ENCODE results near the gene TRMT2B.

DNA sequence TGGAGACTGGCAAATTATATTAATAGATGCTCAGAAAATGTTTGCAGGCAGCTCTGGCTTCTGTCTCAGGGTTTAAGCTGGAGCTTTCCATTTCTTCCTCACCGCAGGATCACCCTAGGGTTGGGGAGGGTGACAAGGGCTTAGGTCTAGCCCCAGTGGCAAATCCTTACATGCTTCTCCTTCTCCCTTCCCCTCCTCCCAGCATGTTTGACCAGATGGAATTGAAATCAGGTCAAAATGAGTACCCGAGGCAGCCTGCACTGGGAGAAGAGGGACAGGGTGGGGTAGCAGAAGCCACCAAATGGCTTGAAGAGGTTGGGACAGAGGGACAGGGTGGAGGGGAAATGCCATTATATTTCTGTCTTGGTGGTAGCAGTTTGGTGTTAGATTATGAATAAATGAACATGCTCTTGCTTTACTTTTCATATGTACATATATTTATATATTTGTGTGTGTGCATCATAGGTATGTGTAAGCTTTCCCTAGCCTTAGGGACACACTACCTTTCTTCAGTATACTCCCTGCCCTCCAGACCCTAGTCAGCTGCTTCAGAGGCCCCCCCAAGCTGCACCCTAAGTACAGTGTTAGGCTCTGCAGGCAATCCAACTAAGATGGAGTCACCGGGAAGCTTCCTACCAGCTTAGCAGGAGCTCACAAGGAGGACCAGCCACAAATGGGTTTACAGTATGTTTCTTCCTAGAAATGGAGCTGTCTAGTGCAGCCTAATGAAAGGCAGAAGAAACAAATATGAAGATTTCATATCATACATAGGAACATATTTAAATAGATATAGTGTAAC is 28.6 kb upstream of the TRMT2B start:
- TF ChIP-seq, protein P1, sequence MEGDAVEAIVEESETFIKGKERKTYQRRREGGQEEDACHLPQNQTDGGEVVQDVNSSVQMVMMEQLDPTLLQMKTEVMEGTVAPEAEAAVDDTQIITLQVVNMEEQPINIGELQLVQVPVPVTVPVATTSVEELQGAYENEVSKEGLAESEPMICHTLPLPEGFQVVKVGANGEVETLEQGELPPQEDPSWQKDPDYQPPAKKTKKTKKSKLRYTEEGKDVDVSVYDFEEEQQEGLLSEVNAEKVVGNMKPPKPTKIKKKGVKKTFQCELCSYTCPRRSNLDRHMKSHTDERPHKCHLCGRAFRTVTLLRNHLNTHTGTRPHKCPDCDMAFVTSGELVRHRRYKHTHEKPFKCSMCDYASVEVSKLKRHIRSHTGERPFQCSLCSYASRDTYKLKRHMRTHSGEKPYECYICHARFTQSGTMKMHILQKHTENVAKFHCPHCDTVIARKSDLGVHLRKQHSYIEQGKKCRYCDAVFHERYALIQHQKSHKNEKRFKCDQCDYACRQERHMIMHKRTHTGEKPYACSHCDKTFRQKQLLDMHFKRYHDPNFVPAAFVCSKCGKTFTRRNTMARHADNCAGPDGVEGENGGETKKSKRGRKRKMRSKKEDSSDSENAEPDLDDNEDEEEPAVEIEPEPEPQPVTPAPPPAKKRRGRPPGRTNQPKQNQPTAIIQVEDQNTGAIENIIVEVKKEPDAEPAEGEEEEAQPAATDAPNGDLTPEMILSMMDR (conservative IDR thresholded peaks at IDR 0.05 in 1 of 2, IDR thresholded peaks at IDR 0.05 in 1 of 2; ENCODE audit: extremely low read depth in 1 of 2, insufficient read depth in 1 of 2, low read depth in 1 of 2, low read length in 2 of 2) = no peak
- no peak for TF ChIP-seq EZH2 (IDR thresholded peaks at IDR 0.05; ENCODE audit: borderline replicate concordance, low read length)

All from mammary epithelial cell (primary cell).